Activated CD8-positive, alpha-beta memory T cell treated with anti-CD3 and anti-CD28 coated beads for 24 hours (primary cell): ENCODE results near the gene MGAT3.
"Not testable (repeated sequence)": the region's sequence is repeated elsewhere in the genome, so short reads cannot be mapped to it uniquely, and the experiment has no call there.

Experiments used
- DNase-seq: peaks from one replicate; pipeline ENCODE4 v3.0.0-alpha.2; 2020

The MGAT3 gene

DNA sequence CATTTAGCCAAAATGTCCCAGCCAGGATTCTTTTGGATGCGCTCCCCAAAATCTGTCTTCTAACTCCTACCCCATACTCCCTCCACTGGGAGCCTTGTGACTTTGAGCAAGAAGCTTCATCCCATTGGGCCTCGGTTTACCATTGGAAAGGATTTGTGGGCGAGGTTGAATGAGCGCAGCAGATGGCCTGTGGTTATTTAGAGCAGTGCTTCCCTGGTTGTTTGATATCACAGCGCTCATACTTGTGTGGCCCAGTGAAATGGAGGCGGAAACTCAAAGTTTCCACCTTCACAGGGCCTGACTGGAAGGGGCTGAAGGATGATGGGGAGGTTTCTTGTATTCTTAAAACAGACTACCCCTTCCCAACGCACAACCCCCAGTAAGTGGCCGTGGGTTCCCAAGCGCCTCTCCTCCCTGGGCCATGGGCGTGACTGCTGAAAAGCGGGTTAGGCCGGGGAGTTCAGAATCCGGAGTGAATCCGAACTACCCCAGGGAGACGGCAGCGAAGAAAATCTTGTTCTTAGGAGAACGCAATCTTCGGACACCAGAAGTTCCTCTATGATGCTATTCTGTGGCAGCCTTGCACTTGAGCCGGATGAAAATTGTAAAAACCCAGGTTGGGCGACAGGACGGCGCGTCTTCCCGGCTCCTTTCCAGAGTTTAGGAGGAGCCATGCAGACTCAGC is 62.3 kb downstream of the MGAT3 start:
- DNase-seq = no peak

GRCh38 chr22:39519681-39520225 is 62.9 kb downstream of the MGAT3 start:
- DNase-seq = no peak

DNA sequence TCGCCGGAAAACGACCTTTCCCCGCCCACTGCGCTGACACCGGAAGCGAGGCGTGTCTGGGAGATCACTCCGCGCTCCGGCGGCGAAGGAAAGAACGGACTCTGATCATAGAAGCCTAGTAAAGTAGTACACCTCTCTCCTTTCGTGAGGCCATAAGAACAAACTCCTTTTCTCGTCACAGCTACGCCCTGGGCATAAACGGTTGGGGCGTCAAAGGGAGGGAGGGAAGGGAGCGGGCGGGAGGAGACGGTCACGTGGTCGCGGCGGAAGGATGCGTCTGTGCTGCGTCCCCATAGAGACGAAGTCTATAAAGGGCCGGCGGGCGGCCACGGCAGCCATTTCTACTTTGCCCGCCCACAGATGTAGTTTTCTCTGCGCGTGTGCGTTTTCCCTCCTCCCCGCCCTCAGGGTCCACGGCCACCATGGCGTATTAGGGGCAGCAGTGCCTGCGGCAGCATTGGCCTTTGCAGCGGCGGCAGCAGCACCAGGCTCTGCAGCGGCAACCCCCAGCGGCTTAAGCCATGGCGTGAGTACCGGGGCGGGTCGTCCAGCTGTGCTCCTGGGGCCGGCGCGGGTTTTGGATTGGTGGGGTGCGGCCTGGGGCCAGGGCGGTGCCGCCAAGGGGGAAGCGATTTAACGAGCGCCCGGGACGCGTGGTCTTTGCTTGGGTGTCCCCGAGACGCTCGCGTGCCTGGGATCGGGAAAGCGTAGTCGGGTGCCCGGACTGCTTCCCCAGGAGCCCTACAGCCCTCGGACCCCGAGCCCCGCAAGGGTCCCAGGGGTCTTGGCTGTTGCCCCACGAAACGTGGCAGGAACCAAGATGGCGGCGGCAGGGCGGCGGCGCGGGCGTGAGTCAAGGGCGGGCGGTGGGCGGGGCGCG is 63.7 kb downstream of the MGAT3 start, which contains the start of gene ATF4:
Gene ATF4 (plus strand): TSS at position 337 of the 880 bp plus-strand sequence. CDS start 884 bp downstream, outside the sequence.
- peak; percentile 98 for DNase-seq

GRCh38 chr22:39521106-39521885 is 64.5 kb downstream of the MGAT3 start:
- DNase-seq = not testable (repeated sequence)

- not testable (repeated sequence) for DNase-seq
These were observed 65.3 kb downstream of the MGAT3 start for GRCh38 chr22:39522091-39522490.

DNA sequence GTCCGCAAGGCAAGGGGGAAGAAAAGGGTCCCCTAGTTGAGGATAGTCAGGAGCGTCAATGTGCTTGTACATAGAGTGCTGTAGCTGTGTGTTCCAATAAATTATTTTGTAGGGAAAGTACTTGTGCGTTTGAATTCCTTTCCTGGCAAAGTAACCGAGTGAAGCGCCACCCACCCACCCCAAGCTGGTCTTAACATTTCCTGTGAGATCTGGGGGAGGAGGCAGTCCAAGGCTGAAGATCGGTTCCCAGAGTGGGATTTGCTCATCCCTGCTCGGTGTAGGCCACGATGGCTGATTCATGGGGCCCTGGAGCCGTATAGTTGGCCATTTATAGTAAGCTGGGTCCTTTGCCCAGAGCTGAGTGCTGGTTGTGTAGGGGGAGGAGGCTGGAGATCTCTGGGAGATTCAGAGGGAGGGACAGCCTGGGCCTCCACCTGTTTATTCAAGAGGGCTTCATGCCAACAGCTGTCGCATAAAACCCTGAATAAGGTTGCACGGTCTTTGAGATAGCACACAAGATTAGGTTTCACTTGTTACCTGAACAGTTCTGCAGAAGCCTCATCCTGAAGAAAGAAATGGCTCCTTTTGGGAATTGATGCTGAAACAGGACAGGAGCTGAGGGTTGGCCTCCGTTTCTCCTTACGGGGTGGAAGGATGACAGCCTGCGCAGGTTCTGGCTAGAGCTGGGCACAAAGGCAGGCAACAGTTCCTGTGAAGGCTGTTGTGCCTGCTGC is 65.9 kb downstream of the MGAT3 start:
- DNase-seq = peak; percentile 77

DNA sequence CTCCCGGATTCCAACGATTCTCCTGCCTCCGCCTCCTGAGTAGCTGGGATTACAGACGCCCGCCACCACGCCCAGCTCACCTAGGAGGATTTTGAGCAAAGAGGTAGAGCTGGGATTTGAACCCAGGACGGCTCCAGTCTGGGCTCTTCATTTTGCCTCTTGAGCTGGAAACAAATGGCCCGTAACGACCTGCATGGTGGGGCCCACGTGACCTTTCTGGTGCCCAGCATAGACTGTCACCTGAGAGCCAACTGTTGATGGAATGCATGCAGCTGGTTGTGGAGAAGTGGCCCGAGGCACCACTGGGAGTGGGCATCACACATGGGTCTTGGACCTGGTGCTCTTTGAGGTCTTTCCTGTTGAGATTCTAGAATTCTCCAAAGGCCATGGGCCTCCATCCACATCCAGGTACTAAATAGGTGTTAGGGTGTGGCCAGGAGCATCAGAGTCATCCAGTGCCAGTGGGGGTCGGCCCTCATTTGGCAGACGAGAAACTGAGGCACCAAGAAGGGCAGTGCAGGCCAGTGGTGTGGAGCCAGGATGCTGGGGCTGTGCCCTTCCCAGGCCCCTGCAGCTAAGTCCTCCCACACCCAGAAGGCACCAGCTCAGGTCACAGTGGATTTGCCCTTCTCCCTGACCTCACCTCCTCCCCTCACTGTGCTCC is 67.4 kb downstream of the MGAT3 start:
- DNase-seq = no peak

DNA sequence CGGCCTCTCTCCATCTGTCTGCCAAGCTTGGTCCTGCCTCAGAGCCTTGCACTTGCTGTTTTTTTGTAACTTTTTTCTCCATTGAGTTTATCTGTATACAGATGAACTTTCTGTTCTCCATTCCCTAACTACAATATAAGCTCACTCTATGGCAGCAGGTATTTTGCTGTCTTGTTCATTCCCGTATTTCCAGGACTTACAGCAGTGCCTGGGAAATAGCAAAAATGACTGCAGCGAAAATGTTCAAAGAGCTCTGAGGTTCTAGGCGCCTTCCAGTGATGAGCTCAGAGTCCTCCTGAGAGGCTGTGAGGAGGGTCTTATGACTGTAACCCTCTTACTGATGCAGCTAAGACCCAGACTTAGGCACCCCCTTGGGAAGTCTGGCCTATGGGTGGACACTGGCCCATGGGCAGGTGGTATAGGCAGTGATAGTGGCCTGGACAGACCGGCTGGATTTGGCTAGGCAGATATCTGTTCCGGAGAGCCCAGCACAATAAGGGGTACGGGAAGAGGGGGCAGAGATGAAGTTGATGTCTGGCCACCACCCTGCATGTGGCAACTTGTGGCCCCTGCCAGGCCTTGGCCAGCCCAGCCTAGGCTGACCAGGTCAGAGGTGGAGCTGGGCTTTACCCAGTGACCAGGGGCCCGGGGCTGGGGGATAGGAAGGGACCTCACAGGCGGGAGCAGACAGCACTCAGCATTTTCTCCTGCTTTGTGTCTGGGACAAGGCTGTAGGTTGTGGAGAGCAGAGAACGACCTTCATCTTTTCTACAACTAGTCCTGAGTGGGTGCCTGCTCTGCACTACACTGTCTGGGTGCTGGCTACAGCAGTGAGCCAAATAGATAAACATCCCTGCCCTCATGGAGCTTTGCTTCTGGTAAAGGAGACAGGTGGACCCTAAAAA is 68.2 kb downstream of the MGAT3 start:
- DNase-seq = peak; percentile 70

- no peak for DNase-seq
These were observed 68.8 kb downstream of the MGAT3 start for GRCh38 chr22:39525658-39525975.

DNA sequence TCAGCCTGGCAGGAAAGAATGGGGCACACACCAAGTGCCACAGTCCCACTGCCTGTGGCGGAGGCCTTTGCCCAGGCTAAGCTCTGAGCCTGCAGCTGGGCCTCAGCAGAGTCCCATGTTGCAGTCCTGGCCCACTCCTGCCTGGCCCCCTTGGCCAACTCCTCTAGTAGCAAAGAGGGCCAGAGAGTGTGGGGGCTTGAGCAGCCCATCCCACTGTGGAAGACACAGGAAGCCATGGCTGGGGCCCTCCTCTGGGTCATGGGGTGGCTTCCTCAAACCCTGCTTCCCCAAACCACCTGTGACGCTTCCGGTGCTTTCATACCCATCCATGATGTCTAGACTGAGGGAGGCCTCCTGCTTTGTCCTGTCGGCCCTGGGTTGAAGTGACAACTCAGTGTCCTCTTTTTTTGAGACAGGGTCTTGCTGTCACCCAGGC is 69.9 kb downstream of the MGAT3 start:
- peak; percentile 71 for DNase-seq

GRCh38 chr22:39527481-39527961 is 70.7 kb downstream of the MGAT3 start:
- DNase-seq = no peak

DNA sequence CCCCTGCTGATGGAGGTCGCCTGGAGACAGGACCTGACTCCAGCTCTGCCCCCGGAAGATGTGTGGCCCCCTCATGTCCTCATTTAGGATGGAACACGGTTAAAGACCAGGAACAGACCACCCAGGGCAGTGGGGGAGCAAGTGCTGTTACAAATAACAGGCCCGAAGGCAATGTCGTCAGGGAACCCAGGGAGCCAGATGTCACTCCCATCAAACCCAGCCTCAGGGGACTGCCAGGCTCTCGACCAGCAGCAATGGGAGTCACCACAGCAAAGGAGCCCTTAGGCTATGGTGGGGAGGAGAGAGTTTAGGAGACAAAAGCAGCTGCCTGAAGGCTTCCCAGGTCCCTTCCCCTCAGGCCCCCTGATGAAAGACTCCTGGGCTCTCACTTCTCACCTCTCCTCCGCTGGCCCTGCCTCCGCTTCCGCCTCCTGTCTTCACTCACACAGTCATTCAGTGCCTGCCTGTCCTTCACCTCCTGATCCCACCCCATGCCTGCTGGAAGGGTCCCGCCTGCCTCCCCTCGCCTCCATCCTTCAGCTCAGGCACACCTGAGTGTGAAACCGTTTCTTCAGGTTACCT is 71.4 kb downstream of the MGAT3 start:
- no peak for DNase-seq

GRCh38 chr22:39528681-39529486 is 72.1 kb downstream of the MGAT3 start:
- peak; percentile 95 for DNase-seq

DNA sequence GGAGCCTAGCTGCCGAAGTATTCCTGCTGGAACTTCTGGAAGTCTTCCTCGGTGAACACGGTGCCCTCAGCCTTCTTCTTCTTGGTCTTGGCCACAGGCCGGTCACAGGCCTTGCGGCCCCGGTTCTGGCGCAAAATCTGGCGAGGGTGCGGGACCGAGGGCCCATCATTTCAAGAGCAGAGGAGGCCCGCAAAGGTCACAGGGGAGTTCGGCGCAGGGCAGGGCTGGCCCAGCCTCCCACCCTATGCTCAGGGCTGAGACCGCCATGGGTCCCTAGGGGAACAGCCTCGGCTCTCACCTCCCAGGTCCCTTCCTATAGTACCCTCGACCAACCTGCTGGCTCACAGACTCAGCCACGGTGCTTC is 72.7 kb downstream of the MGAT3 start:
- no peak for DNase-seq

GRCh38 chr22:39530116-39530515 is 73.3 kb downstream of the MGAT3 start:
- no peak for DNase-seq

GRCh38 chr22:39530692-39531331 is 74.0 kb downstream of the MGAT3 start:
- DNase-seq = no peak

- DNase-seq = peak; percentile 98
These were observed 75.6 kb downstream of the MGAT3 start, which contains the start of gene RPS19BP1 for GRCh38 chr22:39532215-39533073. TSS of gene RPS19BP1 (minus strand) at chr22:39532748. CDS start at chr22:39532738, 10 bp downstream.

- no peak for DNase-seq
These were observed 77.3 kb downstream of the MGAT3 start for GRCh38 chr22:39534092-39534506.
